ENCODE results near the gene PDE6H. TPM values are rescaled to one million over a fixed set of nuclear protein-coding genes. Genes with fewer than 3 reads are reported as not detected.

The PDE6H gene
- total and polyA plus RNA-seq, 4 donors, result 0.08 to 0.88 TPM; not detected in 2

DNA sequence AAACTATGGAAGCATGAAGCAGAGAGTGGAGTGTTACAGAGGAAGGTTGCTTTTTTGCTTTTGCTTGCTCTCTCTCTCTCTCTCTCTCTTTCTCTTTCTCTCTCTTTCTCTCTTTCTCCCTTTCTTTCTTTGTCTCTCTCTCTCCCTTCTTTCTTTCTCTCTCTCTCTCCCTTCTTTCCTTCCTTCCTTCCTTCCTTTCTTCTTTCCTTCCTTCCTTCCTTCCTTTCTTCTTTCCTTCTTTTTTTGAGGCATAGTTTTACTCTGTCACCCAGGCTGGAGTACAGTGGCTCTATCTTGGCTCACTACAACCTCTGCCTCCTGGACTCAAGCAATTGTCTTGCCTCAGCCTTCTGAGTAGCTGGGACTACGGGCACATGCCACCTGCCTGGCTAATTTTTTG is 19.1 kb upstream of the PDE6H start:
- Histone ChIP-seq H3K27me3 (ENCODE audit: control insufficient read depth in 3 of 3, insufficient read depth in 3 of 3, low read length in 2 of 3) (no peaks in the 10 kb centered on the region), H3K4me1 (ENCODE audit: control insufficient read depth in 5 of 5, insufficient read depth in 5 of 5, low read length in 5 of 5) (peaks cover 0 to 26% (median 7%) of the 10 kb centered on the region in 5 donors), H3K4me3 (no peak overlapping the region), H3K9ac (ENCODE audit: insufficient read depth in 1 of 2, low read length in 2 of 2) (no peak overlapping the region), H3K9me3 (ENCODE audit: control insufficient read depth in 4 of 4, insufficient read depth in 3 of 4, low read length in 3 of 4) (no peaks in the 10 kb centered on the region), H3K36me3 (ENCODE audit: control insufficient read depth in 4 of 4, insufficient read depth in 4 of 4, low read length in 4 of 4) (peaks cover 0 to 2% (median 0%) of the 10 kb centered on the region in 4 donors), H3K27ac (ENCODE audit: low read depth in 1 of 2, low read length in 1 of 2) (peak overlapping the region in 1 of 2 donors; percentile 14)
- 71% methylated on average over 1 of the region's 1 CpG for WGBS, 2 donors
- DNase-seq (no peak), ATAC-seq (ENCODE audit: insufficient read depth, low FRiP score) (no peak)
- TF ChIP-seq, protein P1, sequence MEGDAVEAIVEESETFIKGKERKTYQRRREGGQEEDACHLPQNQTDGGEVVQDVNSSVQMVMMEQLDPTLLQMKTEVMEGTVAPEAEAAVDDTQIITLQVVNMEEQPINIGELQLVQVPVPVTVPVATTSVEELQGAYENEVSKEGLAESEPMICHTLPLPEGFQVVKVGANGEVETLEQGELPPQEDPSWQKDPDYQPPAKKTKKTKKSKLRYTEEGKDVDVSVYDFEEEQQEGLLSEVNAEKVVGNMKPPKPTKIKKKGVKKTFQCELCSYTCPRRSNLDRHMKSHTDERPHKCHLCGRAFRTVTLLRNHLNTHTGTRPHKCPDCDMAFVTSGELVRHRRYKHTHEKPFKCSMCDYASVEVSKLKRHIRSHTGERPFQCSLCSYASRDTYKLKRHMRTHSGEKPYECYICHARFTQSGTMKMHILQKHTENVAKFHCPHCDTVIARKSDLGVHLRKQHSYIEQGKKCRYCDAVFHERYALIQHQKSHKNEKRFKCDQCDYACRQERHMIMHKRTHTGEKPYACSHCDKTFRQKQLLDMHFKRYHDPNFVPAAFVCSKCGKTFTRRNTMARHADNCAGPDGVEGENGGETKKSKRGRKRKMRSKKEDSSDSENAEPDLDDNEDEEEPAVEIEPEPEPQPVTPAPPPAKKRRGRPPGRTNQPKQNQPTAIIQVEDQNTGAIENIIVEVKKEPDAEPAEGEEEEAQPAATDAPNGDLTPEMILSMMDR (IDR thresholded peaks at IDR 0.05; ENCODE audit: control extremely low read depth, extremely low read depth), result no peak

GRCh38 chr12:14954269-14954668 is 18.6 kb upstream of the PDE6H start:
- WGBS, 2 donors, result 43 to 66% methylated on average over 4 of the region's 4 CpGs
- H3K4me3 ChIP-seq, result no peak overlapping the region
- H3K4me1 ChIP-seq (ENCODE audit: control insufficient read depth in 5 of 5, insufficient read depth in 5 of 5, low read length in 5 of 5), result peaks cover 0 to 26% (median 1%) of the 10 kb centered on the region in 5 donors
- no peak for DNase-seq
- peaks cover 0 to 2% (median 0%) of the 10 kb centered on the region in 4 donors for H3K36me3 ChIP-seq (ENCODE audit: control insufficient read depth in 4 of 4, insufficient read depth in 4 of 4, low read length in 4 of 4)
- H3K9ac ChIP-seq (ENCODE audit: insufficient read depth in 1 of 2, low read length in 2 of 2), result no peak overlapping the region
- H3K27me3 ChIP-seq (ENCODE audit: control insufficient read depth in 3 of 3, insufficient read depth in 3 of 3, low read length in 2 of 3), result no peaks in the 10 kb centered on the region
- no peak for ATAC-seq (ENCODE audit: insufficient read depth, low FRiP score)
- TF ChIP-seq, protein P1 (IDR thresholded peaks at IDR 0.05; ENCODE audit: control extremely low read depth, extremely low read depth), result no peak
- no peak overlapping the region for H3K27ac ChIP-seq (ENCODE audit: low read depth in 1 of 2, low read length in 1 of 2)
- no peaks in the 10 kb centered on the region for H3K9me3 ChIP-seq (ENCODE audit: control insufficient read depth in 4 of 4, insufficient read depth in 3 of 4, low read length in 3 of 4)

- peaks cover 0 to 17% (median 0%) of the 10 kb centered on the region in 5 donors for H3K4me1 ChIP-seq (ENCODE audit: control insufficient read depth in 5 of 5, insufficient read depth in 5 of 5, low read length in 5 of 5)
- ATAC-seq (ENCODE audit: insufficient read depth, low FRiP score), result no peak
- 43 to 51% methylated on average over 9 of the region's 9 CpGs for WGBS, 2 donors
- TF ChIP-seq, protein P1 (IDR thresholded peaks at IDR 0.05; ENCODE audit: control extremely low read depth, extremely low read depth), result no peak
- H3K9me3 ChIP-seq (ENCODE audit: control insufficient read depth in 4 of 4, insufficient read depth in 3 of 4, low read length in 3 of 4), result no peaks in the 10 kb centered on the region
- no peaks in the 10 kb centered on the region for H3K27me3 ChIP-seq (ENCODE audit: control insufficient read depth in 3 of 3, insufficient read depth in 3 of 3, low read length in 2 of 3)
- peak overlapping the region; percentile 15 to 36 for H3K27ac ChIP-seq (ENCODE audit: low read depth in 1 of 2, low read length in 1 of 2)
- no peak for DNase-seq
- H3K9ac ChIP-seq (ENCODE audit: insufficient read depth in 1 of 2, low read length in 2 of 2), result no peak overlapping the region
- H3K36me3 ChIP-seq (ENCODE audit: control insufficient read depth in 4 of 4, insufficient read depth in 4 of 4, low read length in 4 of 4), result no peaks in the 10 kb centered on the region
- H3K4me3 ChIP-seq, result no peak overlapping the region
Measured at GRCh38 chr12:14956024-14956891, 16.6 kb upstream of the PDE6H start.

Measured in lung (tissue), 12 donors.